HG02884 (cell line): ENCODE results near the gene RARRES1.
"Not testable (repeated sequence)": the region's sequence is repeated elsewhere in the genome, so short reads cannot be mapped to it uniquely, and the experiment has no call there.

Experiments used
- ATAC-seq: cut with Tn5 transposase; IDR thresholded peaks from one replicate; pipeline ENCODE4 v1.9.1; 2021; ENCODE audit warnings: mild to moderate bottlenecking, moderate library complexity; ENCODE audit not compliant: unreplicated experiment

RARRES1 gene

DNA sequence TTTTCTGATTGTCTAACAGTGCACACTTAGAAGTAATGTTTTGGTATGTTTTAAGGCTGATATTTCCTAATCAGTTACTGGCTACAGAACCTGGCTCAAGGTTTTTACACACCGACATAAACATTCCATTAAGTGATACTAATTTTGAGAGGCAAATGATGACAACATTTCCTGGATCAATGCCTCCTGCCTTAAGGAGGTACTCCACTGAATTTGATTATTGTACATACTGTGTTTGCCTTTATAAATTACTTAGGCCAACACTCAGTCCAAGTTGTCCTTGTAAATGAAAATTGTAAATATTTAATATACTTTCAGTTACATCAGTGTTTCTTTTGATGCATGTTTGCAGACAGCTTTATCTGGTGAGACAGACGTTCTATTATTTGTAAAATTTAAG is 35.6 kb downstream of the RARRES1 start:
- no peak for ATAC-seq

DNA sequence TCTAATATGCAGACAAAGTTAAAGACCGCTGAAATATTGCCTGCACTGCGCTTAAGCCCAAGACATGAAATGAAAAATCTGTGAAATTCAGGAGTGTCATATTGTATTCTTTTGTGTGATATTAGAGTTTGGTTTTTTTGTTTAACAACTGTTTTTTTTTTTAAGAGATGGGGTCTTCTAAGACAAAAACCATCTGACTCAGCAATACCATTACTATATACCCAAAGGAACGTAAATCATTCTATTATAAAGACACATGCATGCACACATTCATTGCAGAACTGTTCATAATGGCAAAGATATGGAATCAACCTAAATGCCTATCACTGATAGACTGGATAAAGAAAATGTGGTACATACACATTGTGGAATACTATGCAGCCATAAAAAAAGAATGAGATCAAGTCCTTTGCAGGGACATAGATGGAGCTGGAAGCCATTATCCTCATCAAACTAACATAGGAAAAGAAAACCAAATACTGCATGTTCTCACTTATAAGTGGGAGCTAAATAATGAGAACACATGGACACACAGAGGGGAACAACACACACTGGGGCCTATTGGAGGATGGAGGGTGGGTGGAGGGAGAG is 38.3 kb downstream of the RARRES1 start:
- ATAC-seq = not testable (repeated sequence)

DNA sequence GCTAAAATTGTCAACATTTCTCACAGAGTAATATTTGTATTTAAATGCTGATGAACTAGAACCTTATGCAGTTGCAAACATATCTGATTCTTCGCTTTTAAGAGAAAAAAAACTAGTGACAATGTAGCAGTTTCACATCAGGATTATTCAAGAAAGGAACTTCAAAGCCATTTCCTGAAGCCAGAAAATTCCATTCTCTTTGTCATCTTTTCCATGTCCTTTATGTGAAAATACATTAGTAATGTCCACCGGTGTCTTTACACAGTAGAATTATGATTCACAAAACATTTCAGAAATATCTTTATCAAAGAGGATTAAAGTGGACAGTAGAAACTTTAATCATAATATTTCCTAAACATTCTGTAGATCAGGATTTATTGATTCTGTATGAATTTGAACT is 47.1 kb downstream of the RARRES1 start:
- no peak for ATAC-seq

DNA sequence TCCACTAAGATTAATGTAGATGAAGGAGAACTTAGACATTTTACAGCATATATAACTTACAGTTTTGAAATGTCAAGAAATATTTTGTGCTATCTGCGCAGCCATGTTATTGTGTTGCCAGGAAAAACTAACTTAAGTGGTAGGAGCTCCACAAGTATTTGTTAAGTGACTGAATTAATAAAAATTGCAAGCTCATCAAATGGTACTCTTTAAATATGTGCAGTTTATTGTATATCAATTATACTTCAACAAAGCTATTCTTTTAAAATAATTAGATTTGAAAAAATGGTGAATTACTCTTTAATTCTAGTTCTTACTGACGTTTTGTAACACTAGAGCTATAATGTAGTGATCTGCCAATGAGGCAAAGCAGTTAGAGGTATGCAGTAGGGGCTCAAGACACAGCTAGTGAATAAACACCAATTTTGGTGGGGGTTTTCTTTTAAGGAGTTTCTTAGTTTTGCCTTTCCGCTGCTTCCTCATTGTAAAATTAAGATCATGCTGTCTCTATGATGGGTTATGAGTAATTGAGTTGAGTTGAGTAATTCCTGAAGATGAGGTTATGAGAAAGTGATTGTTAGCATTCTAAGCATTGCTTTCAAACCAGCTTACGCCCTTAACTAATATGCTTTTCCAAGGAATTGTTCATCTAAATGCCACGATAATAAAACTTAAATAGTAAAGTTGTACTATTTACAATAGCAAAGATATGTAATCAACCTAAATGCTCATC is 48.9 kb downstream of the RARRES1 start:
- ATAC-seq = no peak

DNA sequence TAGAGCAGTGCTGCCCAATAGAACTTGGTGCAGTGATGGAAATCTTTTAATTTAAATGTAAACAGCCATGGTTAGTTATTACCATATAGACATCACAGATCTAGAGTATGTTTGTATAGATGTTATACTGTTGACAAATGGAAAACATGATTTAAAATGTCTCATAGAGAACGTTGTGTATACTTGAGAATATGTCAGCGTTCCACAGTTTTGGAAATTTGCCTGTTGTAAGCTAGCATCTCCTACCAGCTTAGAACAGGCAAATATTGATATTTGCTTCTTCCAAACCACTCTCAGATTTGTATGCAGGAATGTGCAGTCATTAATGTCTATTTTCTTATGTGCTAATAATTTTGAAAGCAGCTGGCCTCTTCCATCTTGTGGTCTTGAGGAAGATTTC is 51.4 kb downstream of the RARRES1 start:
- ATAC-seq = no peak

DNA sequence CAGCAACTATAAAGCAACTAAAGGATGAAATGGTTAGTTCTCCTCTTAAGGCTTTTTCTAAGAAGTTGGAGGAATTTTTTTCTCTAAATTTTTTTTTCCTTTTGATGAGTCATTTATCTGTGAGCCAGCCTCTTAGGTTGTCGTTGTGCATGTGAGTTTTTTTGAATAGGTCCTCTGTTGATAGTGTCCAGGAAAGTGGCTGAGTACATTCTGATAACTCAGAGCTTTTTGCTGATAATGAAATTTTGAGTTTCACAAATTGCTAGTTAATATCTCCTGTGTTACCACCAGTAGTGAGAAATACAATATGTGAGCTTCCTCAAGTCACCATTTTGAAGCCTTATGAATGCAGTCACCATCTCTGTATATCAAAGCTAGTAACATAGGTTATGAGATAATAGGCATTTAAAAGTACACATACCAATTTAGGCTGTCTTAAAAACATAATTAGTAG is 52.7 kb downstream of the RARRES1 start:
- ATAC-seq = no peak

DNA sequence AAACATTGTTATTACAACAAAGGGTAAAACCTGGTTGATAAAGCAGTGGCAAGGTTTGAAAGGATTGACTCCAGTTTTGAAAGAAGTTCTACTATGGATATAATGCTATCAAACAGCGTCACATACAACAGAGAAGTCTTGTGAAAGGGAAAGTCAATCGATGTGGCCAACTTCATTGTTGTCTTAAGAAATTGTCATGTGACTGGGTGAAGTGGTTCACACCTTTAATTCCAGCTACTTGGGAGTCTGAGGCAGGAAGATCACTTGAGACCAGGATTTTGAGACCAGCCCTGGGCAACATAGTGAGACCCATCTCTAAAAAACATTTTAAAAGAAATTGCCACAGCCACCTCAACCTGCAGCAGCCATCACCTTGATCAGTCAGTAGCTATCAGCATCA is 53.6 kb downstream of the RARRES1 start:
- ATAC-seq = no peak

DNA sequence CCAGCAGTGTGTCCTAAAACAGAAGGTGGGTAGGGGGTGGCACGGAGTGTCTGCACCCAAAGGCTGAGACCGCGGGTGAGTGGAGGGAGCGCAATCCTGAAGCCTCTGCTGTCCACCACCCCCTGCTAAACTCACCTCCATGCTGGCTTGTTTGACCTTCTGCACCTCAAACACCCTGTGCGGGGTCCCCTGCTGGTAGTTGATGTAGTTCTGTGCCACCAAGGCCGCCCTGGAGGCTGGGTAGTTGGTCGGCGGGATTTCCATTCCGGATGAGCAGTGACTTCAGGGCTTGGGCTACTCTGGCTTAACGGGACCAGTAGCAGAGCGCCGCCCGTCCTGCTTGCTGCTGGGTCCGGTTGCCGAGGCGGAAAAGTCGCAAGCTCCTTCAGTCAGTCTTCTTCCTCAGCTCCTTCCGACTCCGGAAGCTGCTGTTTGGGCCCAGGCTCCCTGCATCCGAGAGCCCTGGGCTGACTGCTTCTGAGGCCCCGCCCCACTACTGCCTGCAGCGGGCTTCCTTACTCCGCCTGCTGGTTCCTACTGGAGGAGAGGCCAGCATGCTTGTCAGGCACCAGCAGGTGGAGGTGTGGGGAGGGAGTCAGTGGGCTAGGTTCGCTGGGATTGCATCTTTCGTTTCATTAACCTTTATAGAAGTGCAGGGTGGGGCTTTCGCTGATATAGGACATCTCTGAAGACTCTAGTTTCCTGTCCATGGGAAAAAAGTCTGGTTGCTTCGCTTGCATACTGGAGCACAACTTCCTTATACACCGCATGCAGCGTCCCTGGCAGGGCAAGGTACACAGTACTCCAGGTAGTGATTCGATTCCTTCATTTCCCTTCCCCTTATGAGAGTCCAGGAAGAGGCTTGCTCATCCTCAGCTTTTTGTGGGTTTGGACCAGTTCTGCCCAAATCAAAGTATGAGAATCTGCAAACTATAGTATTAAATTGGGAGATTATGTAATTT is 59.8 kb downstream of the RARRES1 start, which contains the start of gene LXN:
TSS of gene LXN (minus strand) at position 434 of the 962 bp plus-strand sequence. CDS start at position 264, 170 bp downstream.
- peak; percentile 99 for ATAC-seq

DNA sequence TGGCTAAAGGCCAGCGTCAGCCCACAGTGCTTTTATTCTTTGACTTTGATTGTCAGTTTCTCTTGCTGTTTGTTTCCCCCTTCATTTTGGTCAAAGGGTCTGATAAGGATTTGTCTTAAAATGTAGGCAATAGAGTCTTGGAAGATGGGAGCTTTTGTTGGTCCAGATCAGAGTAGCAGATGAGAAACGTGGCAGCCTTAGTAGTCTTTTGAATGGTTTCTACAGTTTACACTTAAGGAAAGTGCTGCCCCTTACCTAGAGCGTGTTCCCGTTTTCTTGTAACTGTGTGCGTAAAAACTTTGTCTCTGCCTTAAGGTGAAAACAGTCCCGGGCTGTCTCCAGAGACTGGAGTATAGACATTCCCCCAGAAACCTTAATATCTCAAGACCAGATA is 60.4 kb downstream of the RARRES1 start:
- peak; percentile 8 for ATAC-seq

DNA sequence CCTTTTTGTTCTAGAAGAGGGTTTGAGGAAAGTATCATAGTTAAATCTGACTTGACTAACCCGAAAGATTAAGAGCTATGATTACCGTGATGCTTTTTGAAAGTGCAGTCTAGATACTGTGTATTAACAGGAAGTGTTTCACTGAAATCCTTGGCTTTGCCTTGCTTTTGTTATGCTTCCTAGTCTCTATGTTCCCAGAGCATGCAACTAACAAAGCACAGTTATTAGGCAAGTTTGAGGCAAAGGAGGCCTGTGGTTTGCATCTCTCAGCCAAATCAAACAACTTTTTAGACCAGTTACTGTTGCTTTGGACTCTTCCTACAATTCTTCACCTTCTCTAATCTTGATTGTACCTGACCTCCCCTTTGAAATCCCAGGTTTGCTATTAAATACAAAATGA is 63.8 kb downstream of the RARRES1 start:
- ATAC-seq = no peak

DNA sequence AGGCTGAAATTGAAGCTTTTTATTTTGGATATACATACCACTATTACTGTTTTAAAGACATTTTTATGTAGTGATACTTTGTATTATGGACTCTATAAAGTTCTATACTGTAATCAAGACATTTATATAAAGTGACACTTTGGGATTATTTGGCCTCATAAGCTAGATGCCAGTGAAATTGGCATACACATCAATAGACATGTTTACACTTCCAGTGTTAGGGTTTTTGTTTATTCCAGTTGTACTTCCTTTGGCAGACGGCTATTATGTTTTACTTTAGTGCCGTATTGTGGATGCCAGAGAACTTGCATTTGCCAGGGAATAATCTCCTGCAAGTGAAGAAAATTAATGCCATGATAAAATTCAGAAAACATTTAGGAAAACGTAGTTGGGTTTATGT is 65.8 kb downstream of the RARRES1 start:
- ATAC-seq = no peak

DNA sequence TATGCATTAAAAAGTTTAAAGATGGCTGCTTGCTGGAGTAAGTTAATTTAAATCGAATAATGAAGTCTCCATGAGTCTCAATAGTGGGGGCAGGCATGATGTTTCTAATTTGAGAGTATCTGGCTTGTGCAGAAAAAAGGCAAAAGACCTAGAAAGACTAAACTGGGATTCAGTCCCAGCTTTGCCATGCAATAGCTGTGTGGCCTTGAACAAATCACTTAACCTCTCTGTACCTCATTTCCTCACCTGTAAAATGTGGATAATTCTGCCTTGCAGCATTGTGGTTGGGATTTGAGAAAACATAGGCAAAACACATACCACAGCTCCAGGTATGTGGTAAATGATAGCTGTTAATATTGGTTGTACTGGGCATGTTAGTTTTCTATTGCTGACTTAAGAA is 68.4 kb downstream of the RARRES1 start:
- no peak for ATAC-seq

DNA sequence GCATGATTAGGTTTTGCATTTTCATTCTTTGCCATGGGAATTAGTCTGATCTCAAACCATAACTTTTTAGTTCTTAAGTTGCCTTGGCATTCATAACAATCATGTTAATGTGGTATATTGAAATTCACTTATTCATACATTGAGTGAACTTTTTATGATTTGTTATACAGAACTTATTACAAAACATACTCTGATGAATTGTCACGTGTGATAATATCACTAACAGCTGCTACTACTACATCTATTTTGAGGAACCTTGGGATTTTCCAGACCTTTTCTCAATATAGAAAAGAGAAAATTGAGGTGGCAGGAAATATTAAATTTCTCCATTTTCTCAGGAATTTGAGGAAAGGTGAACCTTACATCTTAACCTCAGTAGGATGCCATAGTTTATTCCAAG is 69.0 kb downstream of the RARRES1 start:
- ATAC-seq = no peak

DNA sequence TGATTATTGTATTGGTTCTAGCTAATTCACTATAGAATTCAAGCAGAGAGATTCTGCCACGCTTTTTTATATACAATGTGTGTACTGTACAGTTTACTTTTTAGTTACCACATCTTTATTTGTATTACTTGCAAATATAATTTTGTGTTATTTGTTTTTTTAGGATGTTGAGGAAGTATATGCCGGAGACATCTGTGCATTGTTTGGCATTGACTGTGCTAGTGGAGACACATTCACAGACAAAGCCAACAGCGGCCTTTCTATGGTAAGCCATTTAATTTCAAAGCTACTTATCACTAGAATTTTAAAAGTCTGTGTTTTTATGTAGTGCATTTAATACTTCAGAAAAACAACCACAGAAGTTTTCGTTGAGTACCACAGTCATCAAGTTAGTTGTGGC is 71.5 kb downstream of the RARRES1 start:
- no peak for ATAC-seq

DNA sequence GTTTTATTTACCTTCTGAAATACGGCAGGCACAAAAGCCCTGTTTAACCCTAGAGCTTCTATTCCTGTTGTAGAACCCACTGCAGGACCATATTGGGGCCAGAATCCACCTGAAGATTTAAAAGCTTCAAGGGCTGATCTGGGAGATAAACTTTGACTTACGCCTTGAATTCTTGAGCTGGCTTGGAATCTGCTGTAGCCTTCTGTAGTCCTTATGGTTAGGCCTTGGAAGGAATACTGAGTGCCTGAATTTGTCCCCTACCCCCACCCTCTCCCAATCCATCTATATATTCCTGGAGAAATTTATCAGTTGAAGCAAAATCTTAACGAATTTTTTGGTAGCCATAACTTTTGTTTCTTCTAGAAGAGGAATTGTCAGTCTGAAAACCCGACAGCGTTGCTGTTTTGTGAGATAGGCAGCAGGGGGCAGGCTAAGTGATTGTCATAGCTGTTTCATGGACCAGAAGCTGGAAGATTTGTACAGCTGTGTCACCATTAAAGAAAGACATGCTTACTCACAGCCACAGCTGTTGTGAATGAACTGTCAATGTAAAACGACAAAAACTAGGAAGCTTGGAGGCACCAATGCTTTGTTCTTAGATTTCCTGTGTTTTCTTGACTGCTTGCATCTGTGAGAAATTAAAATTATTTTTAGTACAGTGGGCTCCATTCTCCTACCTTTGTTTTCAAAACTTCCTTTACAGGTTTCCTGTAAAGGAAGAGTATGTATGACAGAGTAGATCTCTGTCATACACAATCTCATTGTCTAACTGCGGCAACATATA is 72.6 kb downstream of the RARRES1 start:
- ATAC-seq = peak; percentile 94

DNA sequence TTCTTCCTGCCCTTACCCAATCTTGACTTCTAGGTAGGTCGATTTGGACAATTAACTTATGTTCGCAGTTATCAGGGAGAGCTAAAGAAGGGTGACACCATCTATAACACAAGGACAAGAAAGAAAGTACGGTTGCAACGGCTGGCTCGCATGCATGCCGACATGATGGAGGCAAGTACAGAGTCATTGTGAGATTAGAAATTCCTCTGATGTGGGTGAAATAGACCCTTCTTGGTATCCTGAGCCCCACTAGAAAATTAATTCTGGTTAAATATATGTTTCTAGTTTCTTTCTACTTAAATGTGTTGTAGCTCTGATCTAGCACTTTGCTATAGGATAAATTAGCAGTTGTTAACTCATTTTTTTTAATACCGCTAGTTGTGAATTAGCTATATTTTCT is 73.4 kb downstream of the RARRES1 start:
- ATAC-seq = no peak

DNA sequence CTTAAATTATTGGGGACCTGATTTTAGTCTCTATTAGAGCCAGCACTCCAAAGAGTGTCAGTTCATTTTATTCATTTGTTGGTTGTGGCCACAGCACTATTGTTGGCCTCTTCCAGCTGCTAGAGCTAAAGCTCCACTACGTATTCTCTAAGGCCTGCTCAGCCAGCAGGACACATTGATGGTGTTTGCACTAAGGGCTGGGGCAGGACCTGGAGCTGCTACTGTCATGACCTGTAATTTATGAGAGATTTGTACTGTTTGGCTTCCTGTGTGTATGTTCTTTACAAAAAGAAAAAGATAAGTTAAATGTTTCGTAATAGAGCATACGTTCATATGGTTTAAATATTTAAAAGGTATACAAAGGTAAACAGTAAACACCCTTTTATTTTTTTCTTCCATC is 79.8 kb downstream of the RARRES1 start:
- ATAC-seq = no peak

DNA sequence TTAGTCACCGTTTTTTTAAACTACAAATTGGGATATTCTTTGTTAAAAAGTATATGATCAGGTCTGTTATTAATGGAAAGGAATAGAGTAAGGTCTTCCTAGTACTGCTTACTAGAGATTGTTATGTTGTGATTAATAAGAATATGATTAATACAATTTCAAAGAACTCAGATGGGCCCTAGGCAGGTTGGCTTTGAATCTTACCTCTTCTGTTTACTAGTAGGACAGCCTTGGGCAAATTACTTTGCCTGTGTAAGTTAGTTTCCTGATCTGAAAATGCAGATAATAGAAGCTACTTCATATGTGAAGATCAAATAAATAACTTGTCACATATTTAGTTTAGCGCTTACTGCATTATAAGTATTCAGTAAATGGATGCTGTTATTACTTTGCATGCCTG is 81.1 kb downstream of the RARRES1 start:
- no peak for ATAC-seq

DNA sequence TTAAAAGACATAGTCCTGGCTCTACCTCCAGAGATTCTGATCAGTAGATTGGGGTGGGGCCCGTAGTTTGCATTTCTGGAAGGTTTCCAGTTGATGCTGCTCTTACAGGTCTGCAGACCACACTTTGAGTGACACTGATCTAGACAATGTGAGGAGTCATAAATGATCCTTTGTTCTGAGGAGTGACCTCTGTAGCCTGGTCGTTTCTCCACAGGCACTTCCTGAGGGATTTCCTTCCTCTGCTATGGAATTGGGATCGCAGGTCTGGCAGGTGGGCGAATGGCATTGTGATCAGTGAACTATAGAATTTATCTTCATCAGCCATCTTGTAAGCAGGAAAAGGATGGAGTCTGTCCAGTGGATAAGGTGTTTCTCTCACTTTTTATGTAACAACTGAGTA is 82.5 kb downstream of the RARRES1 start:
- no peak for ATAC-seq
